Upper lobe of left lung (tissue), 4 donors: ENCODE data around the gene ZDHHC8.

ENCODE experiments used
- CTCF ChIP-seq, 6 experiments: fragments of 450-650 bp in 4 of 6; fragments of 200-600 bp in 2 of 6; sonication (generic) in 2 of 6; IDR thresholded peaks; one replicate each; pipeline ENCODE4 v1.5.1; 2016 to 2019; ENCODE audit warnings: antibody characterized with exemption in 6 of 6
- EP300 ChIP-seq, 4 donors: sonication (generic); formaldehyde crosslinking; IDR thresholded peaks; one replicate each; pipeline ENCODE4 v1.5.1; 2017; ENCODE audit warnings: antibody characterized with exemption in 4 of 4, control low read depth in 2 of 4
- POLR2A ChIP-seq, 4 donors: fragments of 450-650 bp; IDR thresholded peaks; one replicate each; pipeline ENCODE4 v1.5.1; 2016 to 2017; ENCODE audit warnings: antibody characterized with exemption in 4 of 4, mild to moderate bottlenecking in 2 of 4
- POLR2AphosphoS5 ChIP-seq, 2 donors: sonication (generic); formaldehyde crosslinking; IDR thresholded peaks; one replicate each; pipeline ENCODE4 v1.5.1; 2017; ENCODE audit warnings: antibody characterized with exemption in 2 of 2

- no peak for TF ChIP-seq CTCF (IDR thresholded peaks at IDR 0.05)
- TF ChIP-seq POLR2A (IDR thresholded peaks at IDR 0.05), result no peak
- no peak for TF ChIP-seq EP300 (IDR thresholded peaks at IDR 0.05)
- no peak for TF ChIP-seq POLR2AphosphoS5 (IDR thresholded peaks at IDR 0.05)
Measured at GRCh38 chr22:20109411-20110358, 21.9 kb upstream of the ZDHHC8 start.
